DOHH2 (cell line): ENCODE data around the gene CACNA2D3.

Source experiments
- H3F3A ChIP-seq: fragments of 200-600 bp; sonication (generic), shearing (Covaris generic); 2 replicates; pipeline ENCODE4 v1.6.0; 2016; ENCODE audit warnings: antibody characterized with exemption, mild to moderate bottlenecking; ENCODE audit not compliant: control insufficient read depth, insufficient read depth
- H3K27ac ChIP-seq: fragments of 200-600 bp; sonication (generic); 2 replicates; pipeline ENCODE4 v1.5.1; 2014; ENCODE audit warnings: low read depth, mild to moderate bottlenecking, low read length, moderate library complexity
- H3K27me3 ChIP-seq: fragments of 200-600 bp; sonication (generic); 2 replicates; pipeline ENCODE4 v1.6.1; 2014; ENCODE audit warnings: mild to moderate bottlenecking, low read length, mixed read lengths; ENCODE audit not compliant: control insufficient read depth
- H3K36me3 ChIP-seq: fragments of 200-600 bp; sonication (generic); 2 replicates; pipeline ENCODE4 v1.6.1; 2014; ENCODE audit warnings: mild to moderate bottlenecking, low read length, moderate library complexity, mixed read lengths; ENCODE audit not compliant: control insufficient read depth
- H3K4me1 ChIP-seq: fragments of 200-600 bp; sonication (generic); 2 replicates; pipeline ENCODE4 v1.6.1; 2014; ENCODE audit warnings: mild to moderate bottlenecking, low read length, mixed read lengths; ENCODE audit not compliant: control insufficient read depth
- H3K4me2 ChIP-seq: fragments of 200-600 bp; sonication (generic); 2 replicates; pipeline ENCODE4 v1.6.0; 2014; ENCODE audit warnings: mild to moderate bottlenecking, low read length, moderate library complexity
- H3K4me3 ChIP-seq: fragments of 200-600 bp; sonication (generic); 2 replicates; pipeline ENCODE4 v1.5.1; 2014; ENCODE audit warnings: mild to moderate bottlenecking, low read length, mixed read lengths
- H3K79me2 ChIP-seq: fragments of 200-600 bp; sonication (generic); 2 replicates; pipeline ENCODE4 v1.6.1; 2014; ENCODE audit warnings: mild to moderate bottlenecking, low read length, mixed read lengths; ENCODE audit not compliant: control insufficient read depth
- H3K9me2 ChIP-seq: fragments of 200-600 bp; sonication (generic); replicated peaks from 2 replicates; pipeline ENCODE4 v1.6.1; 2014; ENCODE audit warnings: mild to moderate bottlenecking, low read length, mixed read lengths; ENCODE audit not compliant: control insufficient read depth
- H3K9me3 ChIP-seq: fragments of 200-600 bp; sonication (generic); 2 replicates; pipeline ENCODE4 v1.6.1; 2014; ENCODE audit warnings: antibody characterized with exemption, low read length, mixed read lengths; ENCODE audit not compliant: control insufficient read depth, insufficient read depth
- H4K20me1 ChIP-seq: fragments of 200-600 bp; sonication (generic); 2 replicates; pipeline ENCODE4 v1.6.0; 2014; ENCODE audit warnings: low read depth, mild to moderate bottlenecking, antibody characterized with exemption, low read length, moderate library complexity; ENCODE audit not compliant: control insufficient read depth, insufficient read depth
- EZH2phosphoT487 ChIP-seq: fragments of 200-600 bp; sonication (generic); IDR thresholded peaks from 2 replicates; pipeline ENCODE4 v1.6.1; 2017; ENCODE audit warnings: borderline replicate concordance, mild to moderate bottlenecking, antibody characterized with exemption, low read length, moderate library complexity, mixed read lengths
- TF ChIP-seq, protein P1 (sequence below): fragments of 200-600 bp; sonication (generic); IDR thresholded peaks from one replicate; pipeline ENCODE4 v1.5.1; 2014; ENCODE audit warnings: antibody characterized with exemption, mild to moderate bottlenecking, low read depth, low read length; ENCODE audit not compliant: poor library complexity, severe bottlenecking

Gene CACNA2D3

DNA sequence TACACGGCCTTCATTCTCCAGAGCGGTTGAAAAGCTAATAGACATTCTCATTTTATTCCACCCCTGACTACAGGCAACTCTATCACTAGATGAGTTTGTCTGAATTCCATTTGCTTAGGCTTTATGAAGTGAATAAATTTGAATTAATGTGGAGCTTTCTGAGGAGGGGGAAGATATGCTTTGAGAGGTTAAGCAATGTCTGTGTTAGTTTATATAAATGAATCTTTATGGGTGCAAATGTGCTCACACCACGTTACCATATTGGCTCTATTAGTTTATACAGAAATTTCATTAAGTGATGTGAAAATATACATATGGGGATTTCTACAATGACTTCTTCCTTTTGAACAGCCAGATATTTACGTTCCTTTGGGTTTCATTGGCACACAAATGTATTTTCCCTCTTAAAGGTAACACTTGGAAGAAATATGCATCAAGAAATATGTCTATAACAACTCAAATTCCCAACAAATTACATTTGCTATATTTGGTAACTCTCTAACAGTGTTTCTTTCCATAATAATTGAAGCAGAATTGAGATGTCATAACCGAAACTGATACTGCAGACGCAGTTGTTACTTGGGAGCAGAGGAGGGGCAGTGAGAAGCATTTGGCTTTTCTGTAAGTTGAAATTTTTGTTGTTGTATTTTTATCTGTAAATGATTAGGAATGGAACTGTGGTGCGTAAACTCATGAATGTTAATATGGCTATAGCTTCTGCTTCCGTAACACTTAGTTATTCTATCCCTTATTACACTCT lies 359.4 kb downstream of the CACNA2D3 start:
- no peak overlapping the region for H3K27ac ChIP-seq
- H4K20me1 ChIP-seq = no peaks in the 10 kb centered on the region
- TF ChIP-seq, protein P1, sequence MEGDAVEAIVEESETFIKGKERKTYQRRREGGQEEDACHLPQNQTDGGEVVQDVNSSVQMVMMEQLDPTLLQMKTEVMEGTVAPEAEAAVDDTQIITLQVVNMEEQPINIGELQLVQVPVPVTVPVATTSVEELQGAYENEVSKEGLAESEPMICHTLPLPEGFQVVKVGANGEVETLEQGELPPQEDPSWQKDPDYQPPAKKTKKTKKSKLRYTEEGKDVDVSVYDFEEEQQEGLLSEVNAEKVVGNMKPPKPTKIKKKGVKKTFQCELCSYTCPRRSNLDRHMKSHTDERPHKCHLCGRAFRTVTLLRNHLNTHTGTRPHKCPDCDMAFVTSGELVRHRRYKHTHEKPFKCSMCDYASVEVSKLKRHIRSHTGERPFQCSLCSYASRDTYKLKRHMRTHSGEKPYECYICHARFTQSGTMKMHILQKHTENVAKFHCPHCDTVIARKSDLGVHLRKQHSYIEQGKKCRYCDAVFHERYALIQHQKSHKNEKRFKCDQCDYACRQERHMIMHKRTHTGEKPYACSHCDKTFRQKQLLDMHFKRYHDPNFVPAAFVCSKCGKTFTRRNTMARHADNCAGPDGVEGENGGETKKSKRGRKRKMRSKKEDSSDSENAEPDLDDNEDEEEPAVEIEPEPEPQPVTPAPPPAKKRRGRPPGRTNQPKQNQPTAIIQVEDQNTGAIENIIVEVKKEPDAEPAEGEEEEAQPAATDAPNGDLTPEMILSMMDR = no peak
- TF ChIP-seq EZH2phosphoT487 = no peak
- H3K4me3 ChIP-seq = no peak overlapping the region
- no peaks in the 10 kb centered on the region for H3K9me2 ChIP-seq
- H3K4me1 ChIP-seq = no peaks in the 10 kb centered on the region
- H3K27me3 ChIP-seq = no peaks in the 10 kb centered on the region
- no peaks in the 10 kb centered on the region for H3K79me2 ChIP-seq
- H3K36me3 ChIP-seq = no peaks in the 10 kb centered on the region
- no peaks in the 10 kb centered on the region for H3K9me3 ChIP-seq
- no peaks in the 10 kb centered on the region for H3F3A ChIP-seq
- H3K4me2 ChIP-seq = no peak overlapping the region

DNA sequence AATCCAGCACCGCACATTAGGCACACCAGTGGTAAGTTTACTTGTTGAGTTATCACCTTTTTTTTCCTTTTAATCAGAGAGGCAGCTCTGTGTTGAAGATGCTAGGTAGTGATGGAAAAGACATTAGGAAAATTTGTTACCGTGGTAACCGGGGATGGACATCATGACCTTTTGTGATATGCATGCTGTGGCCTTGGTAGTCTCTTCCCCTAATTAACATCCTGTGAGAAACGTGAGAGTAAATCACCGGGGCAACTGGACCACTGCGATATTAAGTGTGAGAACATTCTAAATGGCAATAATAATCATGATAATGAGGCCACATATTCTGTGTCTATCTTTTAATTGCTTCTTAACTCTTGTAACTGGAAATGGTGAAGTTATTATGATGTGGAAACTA lies 362.0 kb downstream of the CACNA2D3 start:
- H3K9me2 ChIP-seq = no peaks in the 10 kb centered on the region
- H3K4me3 ChIP-seq = no peak overlapping the region
- no peak overlapping the region for H3K27ac ChIP-seq
- H3F3A ChIP-seq = no peaks in the 10 kb centered on the region
- H4K20me1 ChIP-seq = no peaks in the 10 kb centered on the region
- no peak overlapping the region for H3K4me2 ChIP-seq
- no peaks in the 10 kb centered on the region for H3K4me1 ChIP-seq
- H3K27me3 ChIP-seq = no peaks in the 10 kb centered on the region
- no peaks in the 10 kb centered on the region for H3K79me2 ChIP-seq
- TF ChIP-seq, protein P1 = no peak
- no peak for TF ChIP-seq EZH2phosphoT487
- no peaks in the 10 kb centered on the region for H3K36me3 ChIP-seq
- H3K9me3 ChIP-seq = no peaks in the 10 kb centered on the region

DNA sequence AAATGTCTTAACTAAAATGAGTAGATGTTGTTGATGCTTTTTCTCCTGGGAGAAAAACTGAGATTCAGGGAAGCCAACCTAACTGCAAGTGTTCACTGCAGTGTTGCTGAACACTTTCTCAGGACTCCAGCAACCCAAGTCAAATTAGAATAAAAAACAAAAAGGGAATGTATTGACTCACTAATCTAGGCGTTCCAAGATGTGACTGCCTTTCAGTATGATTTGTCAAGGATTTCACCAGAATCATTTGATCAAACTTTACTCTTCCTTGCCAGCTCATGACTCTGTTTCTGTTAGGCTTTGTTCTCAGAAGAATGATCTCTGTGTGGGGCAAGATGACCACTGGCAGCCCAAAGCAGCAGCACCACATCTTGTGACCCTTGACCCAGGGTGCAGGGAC lies 364.0 kb downstream of the CACNA2D3 start:
- H3F3A ChIP-seq = no peaks in the 10 kb centered on the region
- H3K4me3 ChIP-seq = no peak overlapping the region
- H3K27ac ChIP-seq = no peak overlapping the region
- no peaks in the 10 kb centered on the region for H3K9me2 ChIP-seq
- no peaks in the 10 kb centered on the region for H3K36me3 ChIP-seq
- TF ChIP-seq, protein P1 = no peak
- no peak for TF ChIP-seq EZH2phosphoT487
- H3K9me3 ChIP-seq = no peaks in the 10 kb centered on the region
- H3K4me2 ChIP-seq = no peak overlapping the region
- no peaks in the 10 kb centered on the region for H3K27me3 ChIP-seq
- no peaks in the 10 kb centered on the region for H3K4me1 ChIP-seq
- H4K20me1 ChIP-seq = no peaks in the 10 kb centered on the region
- no peaks in the 10 kb centered on the region for H3K79me2 ChIP-seq
